Astrocyte of the spinal cord (primary cell): ENCODE data around the gene TMEFF1.

Experiments
- DNase-seq: peaks from one replicate; pipeline ENCODE4 v3.0.0; 2011; ENCODE audit warnings: low read depth, low spot score
- H3K4me3 ChIP-seq: 2 replicates; pipeline ENCODE4 v1.5.1; 2011; ENCODE audit warnings: low read depth, mild to moderate bottlenecking, low read length, moderate library complexity
- CTCF ChIP-seq: IDR thresholded peaks from 2 replicates; pipeline ENCODE4 v1.5.1; 2012; ENCODE audit warnings: low read depth, mild to moderate bottlenecking, low read length, inconsistent platforms
- in situ Hi-C: cut with HindIII; loops from 2 replicates; pipeline ENCODE4 v1.10.0; 2017; ENCODE audit warnings: low sequenced_read_pairs

Gene TMEFF1

GRCh38 chr9:100602342-100602801 lies 129.4 kb downstream of the TMEFF1 start:
- H3K4me3 ChIP-seq, result no peak overlapping the region
- in situ Hi-C loops, result no loop called here
- peak; percentile 61 for DNase-seq
- peak; percentile 73 for TF ChIP-seq CTCF

DNA sequence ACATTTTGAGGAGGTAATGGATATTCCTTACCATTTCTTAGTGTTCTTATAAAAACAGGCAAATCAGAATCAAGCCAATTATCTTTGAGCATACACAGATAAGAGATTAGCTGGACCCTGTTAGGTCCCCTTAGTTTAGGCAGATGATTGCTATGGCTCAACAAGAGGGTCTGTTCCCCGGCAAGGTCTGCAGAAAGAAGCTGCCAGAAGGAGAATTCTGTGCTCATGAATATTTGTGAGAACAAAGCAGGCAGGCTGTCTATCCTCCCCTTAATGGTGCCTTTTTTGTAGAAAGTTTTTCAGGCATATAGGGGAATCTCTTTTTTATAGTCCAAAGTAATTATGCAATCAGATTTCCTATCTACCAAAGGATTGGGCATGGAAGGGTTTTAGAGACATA lies 132.5 kb downstream of the TMEFF1 start:
- no peak for TF ChIP-seq CTCF
- no peak overlapping the region for H3K4me3 ChIP-seq
- in situ Hi-C loops, result no loop called here
- DNase-seq, result no peak

DNA sequence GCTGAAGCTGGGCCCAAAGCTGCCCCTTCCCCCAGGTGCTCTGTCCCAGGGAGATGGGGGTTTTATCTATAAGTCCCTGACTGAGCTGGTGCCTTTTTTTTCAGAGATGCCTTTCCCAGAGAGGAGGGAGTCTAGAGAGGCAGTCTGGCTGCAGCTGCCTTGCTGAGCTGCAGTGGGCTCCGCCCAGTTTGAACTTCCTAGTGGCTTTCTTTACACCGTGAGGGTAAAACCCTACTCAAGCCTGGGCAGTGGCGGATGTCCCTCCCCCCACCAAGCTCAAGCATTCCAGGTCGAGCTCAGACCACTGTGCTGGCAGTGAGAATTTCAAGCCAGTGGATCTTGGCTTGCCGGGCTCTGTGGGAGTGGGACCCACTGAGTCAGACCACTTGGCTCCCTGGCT lies 146.2 kb downstream of the TMEFF1 start:
- in situ Hi-C loops, result no loop called here
- no peak overlapping the region for H3K4me3 ChIP-seq
- no peak for DNase-seq
- TF ChIP-seq CTCF, result no peak

DNA sequence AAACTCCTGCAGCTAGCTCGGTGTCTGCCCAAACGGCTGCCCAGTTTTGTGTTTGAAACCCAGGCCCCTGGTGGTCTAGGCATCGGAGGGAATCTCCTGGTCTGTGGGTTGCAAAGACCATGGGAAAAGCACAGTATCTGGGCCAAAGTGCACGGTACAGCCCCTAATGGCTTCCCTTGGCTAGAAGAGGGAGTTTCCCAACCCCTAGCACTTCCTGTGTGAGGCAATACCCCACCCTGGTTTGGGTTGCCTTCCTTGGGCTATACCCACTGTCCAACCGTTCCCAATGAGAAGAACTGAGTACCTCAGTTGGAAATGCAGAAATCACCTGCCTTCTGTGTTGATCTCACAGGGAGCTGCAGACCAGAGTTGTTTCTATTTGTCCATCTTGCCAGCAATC lies 146.7 kb downstream of the TMEFF1 start:
- no peak for DNase-seq
- H3K4me3 ChIP-seq, result no peak overlapping the region
- in situ Hi-C loops, result no loop called here
- no peak for TF ChIP-seq CTCF

DNA sequence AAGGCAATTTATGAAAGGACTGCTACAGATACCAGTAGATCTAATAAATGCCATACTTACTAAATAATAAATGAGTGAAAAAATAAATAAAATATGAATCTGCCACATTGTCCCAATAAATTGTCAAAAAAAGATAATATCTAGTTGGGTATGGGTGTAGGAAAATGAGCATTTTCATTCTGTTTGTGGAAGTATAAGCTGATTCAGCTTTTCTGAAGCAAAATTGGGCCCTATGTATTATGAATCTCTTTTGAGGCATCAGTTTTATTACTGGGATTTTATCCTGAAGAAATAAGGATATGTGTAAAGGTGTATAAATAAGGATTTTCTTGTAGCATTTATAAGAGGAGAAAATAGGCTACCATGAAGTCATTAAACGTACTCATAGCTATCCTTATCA lies 151.0 kb downstream of the TMEFF1 start:
- in situ Hi-C loops, result no loop called here
- TF ChIP-seq CTCF, result no peak
- DNase-seq, result no peak
- no peak overlapping the region for H3K4me3 ChIP-seq

- in situ Hi-C loops, result no loop called here
- TF ChIP-seq CTCF, result no peak
- no peak for DNase-seq
- no peak overlapping the region for H3K4me3 ChIP-seq
Measured at GRCh38 chr9:100626949-100627348, 154.0 kb downstream of the TMEFF1 start.
